HepG2 (cell line): ENCODE measurements around the gene GNAT2. TPM values are rescaled to one million over a fixed set of nuclear protein-coding genes. Genes with fewer than 3 reads are reported as not detected.

Source experiments
- AFF4 ChIP-seq: sonication (generic); formaldehyde crosslinking; IDR thresholded peaks from 2 replicates; pipeline ENCODE4 v1.4.0; 2020; ENCODE audit warnings: missing genetic modification reagents
- CBFB ChIP-seq: sonication (generic); formaldehyde crosslinking; IDR thresholded peaks from 2 replicates; pipeline ENCODE4 v1.4.0; 2020; ENCODE audit warnings: missing genetic modification reagents
- CCDC6 ChIP-seq: sonication (generic); formaldehyde crosslinking; IDR thresholded peaks from 2 replicates; pipeline ENCODE4 v1.8.1; 2022; ENCODE audit warnings: mild to moderate bottlenecking, missing genetic modification reagents, moderate library complexity
- FOSL1 ChIP-seq: sonication (generic); formaldehyde crosslinking; IDR thresholded peaks from 2 replicates; pipeline ENCODE4 v1.9.0; 2021; ENCODE audit warnings: missing genetic modification reagents, borderline replicate concordance
- HCFC1 ChIP-seq: fragments of 150-350 bp; IDR thresholded peaks from 2 replicates; pipeline ENCODE4 v1.6.1; 2014; ENCODE audit warnings: low read depth, low read length
- HDAC1 ChIP-seq: sonication (generic); formaldehyde crosslinking; IDR thresholded peaks from 2 replicates; pipeline ENCODE4 v1.5.1; 2020; ENCODE audit warnings: mild to moderate bottlenecking, missing genetic modification reagents
- KDM4B ChIP-seq: sonication (generic); formaldehyde crosslinking; IDR thresholded peaks from 2 replicates; pipeline ENCODE4 v1.4.0; 2020; ENCODE audit warnings: missing genetic modification reagents
- POLR2AphosphoS5 ChIP-seq: IDR thresholded peaks from 2 replicates; pipeline ENCODE4 v1.6.1; 2012; ENCODE audit warnings: low read depth, low read length
- RBM39 ChIP-seq: fragments of 200-400 bp; formaldehyde crosslinking; IDR thresholded peaks from one replicate; pipeline ENCODE4 v1.6.1; 2018; ENCODE audit warnings: antibody characterized with exemption, mild to moderate bottlenecking, low read depth, low read length; ENCODE audit not compliant: poor library complexity, severe bottlenecking
- ZNF264 ChIP-seq: sonication (generic); formaldehyde crosslinking; IDR thresholded peaks from 2 replicates; pipeline ENCODE4 v1.4.0; 2020; ENCODE audit warnings: missing genetic modification reagents
- ZNF329 ChIP-seq: sonication (generic); formaldehyde crosslinking; IDR thresholded peaks from 2 replicates; pipeline ENCODE4 v1.9.0; 2021; ENCODE audit warnings: low read depth, mild to moderate bottlenecking, missing genetic modification reagents
- ZNF660 ChIP-seq: sonication (generic); formaldehyde crosslinking; IDR thresholded peaks from 2 replicates; pipeline ENCODE4 v1.5.1; 2020; ENCODE audit warnings: mild to moderate bottlenecking, low read depth, missing genetic modification reagents, borderline replicate concordance
- polyA plus RNA-seq, 8 experiments: library from polyadenylated mRNA; depleted of rRNA in 3 of 8; stranded (reverse) in 7 of 8; unstranded in 1 of 8; fragments of >200 nt; fragmentation: Illumina TruSeq in 4 of 8; extraction: Trizol in 4 of 8; gene quantifications; 2 replicates each; pipeline versions ENCODE4 v1.2.1 to v1.2.3, GENCODE V29; 2011 to 2016; ENCODE audit warnings: low read depth in 4 of 8, missing spikeins in 1 of 8, mixed read lengths in 1 of 8; ENCODE audit not compliant: insufficient read depth in 1 of 8
- total RNA-seq, 5 experiments: library from RNA; depleted of rRNA; stranded (reverse); fragments of >200 nt; fragmentation: Illumina TruSeq; extraction: Trizol; gene quantifications; 2 replicates each; pipeline ENCODE4 v1.2.3, GENCODE V29; 2016; ENCODE audit warnings: low read depth in 1 of 5
- TF ChIP-seq, protein P1 (sequence below): sonication (generic); formaldehyde crosslinking; IDR thresholded peaks from 2 replicates; pipeline ENCODE4 v1.4.0; 2020; ENCODE audit warnings: missing genetic modification reagents

The GNAT2 gene
- total and polyA plus RNA-seq, 2 of the 13 experiments (the other 11 are each of a cell fraction or from before 2014, with no cell fraction given): 0.08 to 0.20 TPM

DNA sequence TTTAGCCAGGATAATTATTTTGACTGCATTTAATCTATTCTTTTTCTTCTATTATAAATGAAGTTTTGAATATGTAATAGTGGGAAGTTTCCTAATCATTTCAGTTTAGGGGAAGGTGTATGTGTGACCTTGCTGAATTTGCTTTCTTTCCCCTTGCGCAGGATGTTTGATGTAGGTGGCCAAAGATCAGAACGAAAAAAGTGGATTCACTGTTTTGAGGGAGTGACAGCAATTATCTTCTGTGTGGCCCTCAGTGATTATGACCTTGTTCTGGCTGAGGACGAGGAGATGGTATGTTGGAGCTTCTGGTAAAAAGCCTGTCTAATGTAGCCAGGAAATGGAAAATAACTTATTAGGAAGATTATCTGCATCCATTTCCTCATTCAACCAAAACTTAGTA, 33.4 kb downstream of the GNAT2 start (continued):
- TF ChIP-seq, protein P1, sequence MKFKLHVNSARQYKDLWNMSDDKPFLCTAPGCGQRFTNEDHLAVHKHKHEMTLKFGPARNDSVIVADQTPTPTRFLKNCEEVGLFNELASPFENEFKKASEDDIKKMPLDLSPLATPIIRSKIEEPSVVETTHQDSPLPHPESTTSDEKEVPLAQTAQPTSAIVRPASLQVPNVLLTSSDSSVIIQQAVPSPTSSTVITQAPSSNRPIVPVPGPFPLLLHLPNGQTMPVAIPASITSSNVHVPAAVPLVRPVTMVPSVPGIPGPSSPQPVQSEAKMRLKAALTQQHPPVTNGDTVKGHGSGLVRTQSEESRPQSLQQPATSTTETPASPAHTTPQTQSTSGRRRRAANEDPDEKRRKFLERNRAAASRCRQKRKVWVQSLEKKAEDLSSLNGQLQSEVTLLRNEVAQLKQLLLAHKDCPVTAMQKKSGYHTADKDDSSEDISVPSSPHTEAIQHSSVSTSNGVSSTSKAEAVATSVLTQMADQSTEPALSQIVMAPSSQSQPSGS (CRISPR knock-in tag): no peak
- TF ChIP-seq ZNF264 (no peak), KDM4B (CRISPR knock-in tag) (no peak), AFF4 (CRISPR knock-in tag) (no peak), POLR2AphosphoS5 (no peak), HDAC1 (CRISPR knock-in tag) (peak; percentile 60), CBFB (CRISPR knock-in tag) (no peak), HCFC1 (no peak), RBM39 (no peak), FOSL1 (CRISPR knock-in tag) (no peak), ZNF660 (CRISPR knock-in tag) (no peak), ZNF329 (CRISPR knock-in tag) (no peak), CCDC6 (CRISPR knock-in tag) (no peak)
